Upper lobe of left lung (tissue), 4 donors: ENCODE results near the gene SMDT1.
"Not testable (repeated sequence)": the region's sequence is repeated elsewhere in the genome, so short reads cannot be mapped to it uniquely, and the experiment has no call there.

Experiments
- EP300 ChIP-seq, 4 donors: sonication (generic); formaldehyde crosslinking; IDR thresholded peaks; one replicate each; pipeline ENCODE4 v1.5.1; 2017; ENCODE audit warnings: antibody characterized with exemption in 4 of 4, control low read depth in 2 of 4
- POLR2AphosphoS5 ChIP-seq, 2 donors: sonication (generic); formaldehyde crosslinking; IDR thresholded peaks; one replicate each; pipeline ENCODE4 v1.5.1; 2017; ENCODE audit warnings: antibody characterized with exemption in 2 of 2
- TF ChIP-seq, protein P1 (sequence below), 6 experiments: fragments of 450-650 bp in 4 of 6; fragments of 200-600 bp in 2 of 6; sonication (generic) in 2 of 6; IDR thresholded peaks; one replicate each; pipeline ENCODE4 v1.5.1; 2016 to 2019; ENCODE audit warnings: antibody characterized with exemption in 6 of 6

DNA sequence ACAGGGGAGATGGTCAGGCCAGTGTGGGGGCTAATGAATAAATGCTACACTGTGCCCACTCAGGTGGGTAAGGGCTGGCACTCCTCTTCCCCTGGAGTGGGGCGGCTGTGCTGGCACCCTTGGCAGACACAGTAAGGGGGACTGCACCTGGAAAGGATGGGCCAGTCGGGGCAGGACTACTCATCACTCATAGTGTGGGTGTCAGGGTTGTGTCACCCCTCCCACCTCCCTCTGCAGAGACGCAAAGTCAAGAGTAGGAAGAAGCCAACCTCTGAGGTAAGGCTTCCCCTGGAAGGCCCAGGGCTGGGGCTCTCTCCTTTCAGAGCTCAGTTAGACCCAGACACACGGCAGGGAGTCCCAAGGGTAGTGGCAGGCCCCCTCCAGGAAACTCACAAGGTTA is 44.0 kb downstream of the SMDT1 start:
- not testable (repeated sequence) for TF ChIP-seq POLR2AphosphoS5, EP300 (IDR thresholded peaks at IDR 0.05)
- TF ChIP-seq, protein P1, sequence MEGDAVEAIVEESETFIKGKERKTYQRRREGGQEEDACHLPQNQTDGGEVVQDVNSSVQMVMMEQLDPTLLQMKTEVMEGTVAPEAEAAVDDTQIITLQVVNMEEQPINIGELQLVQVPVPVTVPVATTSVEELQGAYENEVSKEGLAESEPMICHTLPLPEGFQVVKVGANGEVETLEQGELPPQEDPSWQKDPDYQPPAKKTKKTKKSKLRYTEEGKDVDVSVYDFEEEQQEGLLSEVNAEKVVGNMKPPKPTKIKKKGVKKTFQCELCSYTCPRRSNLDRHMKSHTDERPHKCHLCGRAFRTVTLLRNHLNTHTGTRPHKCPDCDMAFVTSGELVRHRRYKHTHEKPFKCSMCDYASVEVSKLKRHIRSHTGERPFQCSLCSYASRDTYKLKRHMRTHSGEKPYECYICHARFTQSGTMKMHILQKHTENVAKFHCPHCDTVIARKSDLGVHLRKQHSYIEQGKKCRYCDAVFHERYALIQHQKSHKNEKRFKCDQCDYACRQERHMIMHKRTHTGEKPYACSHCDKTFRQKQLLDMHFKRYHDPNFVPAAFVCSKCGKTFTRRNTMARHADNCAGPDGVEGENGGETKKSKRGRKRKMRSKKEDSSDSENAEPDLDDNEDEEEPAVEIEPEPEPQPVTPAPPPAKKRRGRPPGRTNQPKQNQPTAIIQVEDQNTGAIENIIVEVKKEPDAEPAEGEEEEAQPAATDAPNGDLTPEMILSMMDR (IDR thresholded peaks at IDR 0.05), result not testable (repeated sequence)
